ENCODE measurements around the gene B3GNT2. TPM values are rescaled to one million over a fixed set of nuclear protein-coding genes. Genes with fewer than 3 reads are reported as not detected.

B3GNT2 gene
- total and polyA plus RNA-seq, 10 donors, result 6.5 to 40.3 (median 25.4) TPM

GRCh38 chr2:62217970-62218369 lies 22.1 kb downstream of the B3GNT2 start:
- H3K27ac ChIP-seq, result peak overlapping the region in 7 of 8 donors; percentile 47 to 75 (median 56)

GRCh38 chr2:62219407-62220159 lies 23.7 kb downstream of the B3GNT2 start:
- Histone ChIP-seq H3K27me3 (replicated peaks in 1 of 7) (no peaks in the 10 kb centered on the region), H3K4me1 (peaks cover 18 to 85% (median 72%) of the 10 kb centered on the region in 6 donors), H3K27ac (peak overlapping the region in 7 of 8 donors; percentile 47 to 75 (median 56)), H3K9me3 (peaks cover 0 to 10% (median 0%) of the 10 kb centered on the region in 8 donors), H3K4me3 (no peak overlapping the region), H3K36me3 (peaks cover 0 to 22% (median 11%) of the 10 kb centered on the region in 6 donors)
- no peak for DNase-seq
- WGBS, 5 donors, result 34 to 67% (median 58%) methylated on average over 4 of the region's 4 CpGs
- TF ChIP-seq POLR2A (IDR thresholded peaks at IDR 0.05), result no peak
- TF ChIP-seq POLR2AphosphoS5 (IDR thresholded peaks at IDR 0.05), result no peak
- TF ChIP-seq CTCF (IDR thresholded peaks at IDR 0.05 in 8 of 11, conservative IDR thresholded peaks at IDR 0.05 in 3 of 11), result no peak
- intact Hi-C loops (cut with DNase I; ENCODE audit: low total_unique reads), result no loop called here

More at GRCh38 chr2:62217970-62218369, 22.1 kb downstream of the B3GNT2 start:
- no peak for DNase-seq
- Histone ChIP-seq H3K27me3 (replicated peaks in 1 of 7) (no peaks in the 10 kb centered on the region), H3K36me3 (peaks cover 0 to 14% (median 7%) of the 10 kb centered on the region in 6 donors), H3K4me1 (peaks cover 18 to 100% (median 83%) of the 10 kb centered on the region in 6 donors), H3K9me3 (peaks cover 0 to 10% (median 0%) of the 10 kb centered on the region in 8 donors), H3K4me3 (no peak overlapping the region)
- WGBS, 5 donors, result 47 to 64% (median 51%) methylated on average over 5 of the region's 5 CpGs
- intact Hi-C loops (cut with DNase I; ENCODE audit: low total_unique reads), result no loop called here
- no peak for TF ChIP-seq POLR2AphosphoS5 (IDR thresholded peaks at IDR 0.05)
- no peak for TF ChIP-seq CTCF (IDR thresholded peaks at IDR 0.05 in 8 of 11, conservative IDR thresholded peaks at IDR 0.05 in 3 of 11)
- no peak for TF ChIP-seq POLR2A (IDR thresholded peaks at IDR 0.05)

GRCh38 chr2:62221141-62221540 lies 25.2 kb downstream of the B3GNT2 start:
- Histone ChIP-seq H3K4me3 (no peak overlapping the region), H3K27ac (peak overlapping the region in 3 of 8 donors; percentile 2 to 75 (median 51)), H3K4me1 (peaks cover 13 to 70% (median 56%) of the 10 kb centered on the region in 6 donors), H3K9me3 (peaks cover 0 to 10% (median 0%) of the 10 kb centered on the region in 8 donors), H3K36me3 (peaks cover 0 to 38% (median 21%) of the 10 kb centered on the region in 6 donors), H3K27me3 (replicated peaks in 1 of 7) (no peaks in the 10 kb centered on the region)
- WGBS, 5 donors, result 36 to 67% (median 44%) methylated on average over 1 of the region's 1 CpG
- TF ChIP-seq CTCF (IDR thresholded peaks at IDR 0.05 in 8 of 11, conservative IDR thresholded peaks at IDR 0.05 in 3 of 11) (no peak), POLR2A (IDR thresholded peaks at IDR 0.05) (no peak), POLR2AphosphoS5 (IDR thresholded peaks at IDR 0.05) (no peak)
- DNase-seq, result no peak
- intact Hi-C loops (cut with DNase I; ENCODE audit: low total_unique reads), result no loop called here

DNA sequence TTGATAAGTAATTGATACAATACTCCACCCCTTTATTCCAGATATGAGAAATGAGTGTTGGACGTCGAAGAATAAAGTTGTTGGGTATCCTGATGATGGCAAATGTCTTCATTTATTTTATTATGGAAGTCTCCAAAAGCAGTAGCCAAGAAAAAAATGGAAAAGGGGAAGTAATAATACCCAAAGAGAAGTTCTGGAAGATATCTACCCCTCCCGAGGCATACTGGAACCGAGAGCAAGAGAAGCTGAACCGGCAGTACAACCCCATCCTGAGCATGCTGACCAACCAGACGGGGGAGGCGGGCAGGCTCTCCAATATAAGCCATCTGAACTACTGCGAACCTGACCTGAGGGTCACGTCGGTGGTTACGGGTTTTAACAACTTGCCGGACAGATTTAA lies 26.3 kb downstream of the B3GNT2 start:
- 86 to 91% (median 89%) methylated on average over 12 of the region's 12 CpGs for WGBS, 5 donors
- peaks cover 5 to 64% (median 46%) of the 10 kb centered on the region in 6 donors for H3K4me1 ChIP-seq

More for the DNA sequence above, 26.3 kb downstream of the B3GNT2 start:
- DNase-seq, result no peak
- intact Hi-C loops (cut with DNase I; ENCODE audit: low total_unique reads), result no loop called here
- TF ChIP-seq POLR2AphosphoS5 (IDR thresholded peaks at IDR 0.05) (no peak), POLR2A (IDR thresholded peaks at IDR 0.05) (no peak), CTCF (IDR thresholded peaks at IDR 0.05 in 8 of 11, conservative IDR thresholded peaks at IDR 0.05 in 3 of 11) (no peak)
- H3K27ac ChIP-seq, result peak overlapping the region in 3 of 8 donors; percentile 36 to 66 (median 44)
- H3K4me3 ChIP-seq, result no peak overlapping the region
- no peaks in the 10 kb centered on the region for H3K27me3 ChIP-seq (replicated peaks in 1 of 7)
- peaks cover 0 to 10% (median 0%) of the 10 kb centered on the region in 8 donors for H3K9me3 ChIP-seq
- peaks cover 0 to 41% (median 21%) of the 10 kb centered on the region in 6 donors for H3K36me3 ChIP-seq

Measured in spleen (tissue), 11 donors.